ENCODE results near the gene PHEX.

Gene PHEX

GRCh38 chrX:22105231-22105630 is 73.1 kb downstream of the PHEX start:
- no peak for DNase-seq (ENCODE audit: low read depth, low spot score)

GRCh38 chrX:22105971-22106370 is 73.8 kb downstream of the PHEX start:
- no peak for DNase-seq (ENCODE audit: low read depth, low spot score)

GRCh38 chrX:22109442-22109841 is 77.3 kb downstream of the PHEX start:
- no peak for DNase-seq (ENCODE audit: low read depth, low spot score)

GRCh38 chrX:22110729-22111494 is 78.8 kb downstream of the PHEX start:
- DNase-seq (ENCODE audit: low read depth, low spot score), result no peak

- no peak for DNase-seq (ENCODE audit: low read depth, low spot score)
Observed at GRCh38 chrX:22116605-22117546, 84.8 kb downstream of the PHEX start.

DNA sequence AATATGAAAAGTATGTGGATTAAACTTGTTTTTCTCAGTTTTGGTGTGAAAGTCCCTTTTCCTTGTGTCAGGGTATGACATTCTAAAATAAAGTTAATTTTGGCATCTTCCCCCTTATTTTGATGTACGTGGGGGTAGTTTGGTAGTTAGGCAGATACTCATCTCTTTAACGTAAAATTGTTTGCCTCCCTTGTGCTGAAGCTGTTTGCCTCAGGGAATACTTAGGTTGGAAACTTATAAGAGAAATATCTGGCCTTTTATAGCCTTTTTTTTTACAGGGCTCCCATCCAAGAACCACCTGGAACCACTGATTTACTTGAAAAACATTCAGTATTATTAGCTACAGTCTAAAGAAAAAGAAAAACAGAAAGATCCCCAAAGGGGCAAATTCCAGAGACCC is 85.5 kb downstream of the PHEX start:
- DNase-seq (ENCODE audit: low read depth, low spot score), result no peak

DNA sequence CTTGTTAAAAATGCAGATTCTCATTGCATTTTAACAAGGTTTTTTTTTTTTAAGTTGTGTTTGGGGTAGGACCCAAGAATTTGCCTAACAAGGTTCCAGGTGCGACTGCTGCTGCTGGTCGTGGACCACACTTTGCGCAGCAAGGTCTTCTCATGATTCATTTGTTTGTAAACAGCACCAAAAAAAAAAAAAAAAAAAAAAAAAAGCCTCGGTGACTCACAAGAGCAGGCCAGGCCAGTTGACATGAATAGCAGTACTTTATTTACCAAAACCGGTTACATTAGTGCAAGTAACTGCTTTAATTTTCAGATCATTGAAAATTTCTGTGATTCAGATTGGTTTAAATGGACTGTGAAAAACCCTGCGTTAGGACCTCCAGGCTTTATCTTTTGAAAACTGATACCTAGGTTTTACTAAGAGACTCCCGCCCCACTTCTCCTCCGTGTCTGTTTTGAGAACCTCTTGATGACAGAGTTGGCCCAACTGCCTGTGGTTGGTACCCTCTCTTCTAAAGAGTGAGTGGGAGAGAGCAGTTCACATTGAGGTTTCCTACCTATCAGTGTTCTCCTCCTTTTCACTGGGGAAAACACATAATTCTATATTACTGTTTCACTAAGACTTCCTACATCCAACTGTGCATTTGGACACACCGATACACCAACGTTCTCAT is 86.2 kb downstream of the PHEX start:
- no peak for DNase-seq (ENCODE audit: low read depth, low spot score)

DNA sequence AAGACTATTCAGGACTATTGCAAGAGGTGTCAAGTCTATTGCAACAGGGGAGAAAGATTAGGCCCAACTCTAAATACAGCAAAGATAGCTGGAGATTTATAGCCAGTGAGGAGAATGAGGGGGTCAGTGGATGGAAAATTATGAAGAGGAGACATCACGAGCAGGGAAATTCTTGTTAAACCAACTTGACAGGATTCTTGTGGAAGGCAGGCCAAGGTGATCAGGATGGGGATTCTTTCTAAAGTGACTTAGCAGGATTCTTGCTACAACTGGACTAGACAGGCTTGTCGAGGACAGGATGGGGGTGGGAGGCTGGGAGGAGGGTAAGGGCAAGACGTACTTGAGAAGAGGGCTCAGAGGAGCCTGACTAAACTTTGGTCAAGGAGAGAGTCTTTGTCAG is 89.0 kb downstream of the PHEX start:
- DNase-seq (ENCODE audit: low read depth, low spot score), result no peak

- DNase-seq (ENCODE audit: low read depth, low spot score), result no peak
Observed at GRCh38 chrX:22122510-22122909, 90.4 kb downstream of the PHEX start.

- no peak for DNase-seq (ENCODE audit: low read depth, low spot score)
Observed at GRCh38 chrX:22124098-22124497, 92.0 kb downstream of the PHEX start.

GRCh38 chrX:22125481-22125880 is 93.4 kb downstream of the PHEX start:
- no peak for DNase-seq (ENCODE audit: low read depth, low spot score)

- DNase-seq (ENCODE audit: low read depth, low spot score), result no peak
Observed at GRCh38 chrX:22126327-22126726, 94.2 kb downstream of the PHEX start.

DNA sequence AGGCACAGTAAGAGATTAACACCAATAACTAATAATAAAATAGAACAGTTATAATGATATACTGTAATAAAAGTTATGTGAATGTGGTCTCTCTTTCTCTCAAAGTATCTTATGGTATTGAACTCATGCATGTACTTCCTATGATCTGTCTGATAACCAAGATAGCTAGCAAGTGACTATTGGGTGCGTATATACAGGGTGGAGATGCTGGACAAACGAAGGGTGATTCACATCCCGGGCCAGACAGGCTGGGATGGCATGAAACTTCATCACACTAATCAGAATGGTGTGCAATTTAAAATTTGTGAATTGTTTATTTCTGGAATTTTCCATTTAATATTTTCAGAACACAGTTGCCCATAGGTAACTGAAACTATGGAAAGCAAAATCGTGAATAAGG is 96.8 kb downstream of the PHEX start:
- no peak for DNase-seq (ENCODE audit: low read depth, low spot score)

DNA sequence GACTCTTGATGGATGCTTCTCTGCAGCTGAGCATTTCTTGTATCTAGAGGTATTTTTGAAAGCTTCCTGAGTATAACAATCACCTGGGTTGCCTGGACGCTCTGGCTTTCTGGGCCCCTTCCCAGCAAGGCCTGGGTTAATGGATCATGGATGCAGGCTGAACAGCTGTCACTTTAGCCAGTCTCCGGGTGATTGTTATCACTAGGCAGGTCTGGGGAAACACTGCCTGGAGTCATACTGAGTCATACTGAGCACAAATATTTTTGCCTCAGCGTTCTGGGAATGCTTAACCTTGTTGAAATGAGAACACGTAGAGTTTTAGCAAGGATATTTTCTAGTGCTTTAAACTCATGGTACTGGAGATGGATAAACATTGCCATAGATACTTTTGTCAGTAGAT is 102.6 kb downstream of the PHEX start:
- no peak for DNase-seq (ENCODE audit: low read depth, low spot score)

GRCh38 chrX:22135171-22135711 is 103.1 kb downstream of the PHEX start:
- DNase-seq (ENCODE audit: low read depth, low spot score), result no peak

DNA sequence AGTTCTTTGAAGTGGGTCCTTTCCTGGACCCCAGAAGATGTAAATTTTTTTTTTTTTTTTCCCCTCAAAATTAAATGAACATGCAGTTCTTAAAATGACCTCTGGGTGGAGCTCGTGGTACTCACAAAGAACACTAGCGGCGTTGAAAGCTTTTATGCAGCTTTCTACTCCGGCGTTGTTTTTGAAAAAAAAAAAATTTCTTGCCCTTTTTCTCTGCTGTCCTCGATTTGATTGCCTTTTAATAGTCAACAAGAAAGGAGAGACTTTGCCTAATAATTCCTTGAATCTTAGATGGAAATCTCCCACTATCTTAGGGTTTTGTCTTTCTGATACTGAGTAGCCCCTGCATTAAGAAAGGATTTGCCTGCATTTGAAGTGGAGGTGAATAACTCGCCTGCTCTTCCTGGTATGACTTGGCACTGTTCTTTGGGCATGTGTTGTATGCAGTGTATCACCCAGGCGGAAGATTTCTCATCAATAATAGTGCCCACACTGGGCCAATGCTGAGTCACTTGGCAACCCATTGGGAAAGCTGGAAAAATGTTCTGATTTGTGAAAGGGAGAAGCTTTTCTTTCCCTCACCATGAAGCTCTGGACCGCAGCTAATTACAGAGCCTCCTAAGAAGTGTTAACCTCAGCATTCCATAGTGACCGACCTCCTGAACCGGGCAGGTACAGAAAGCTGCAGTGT is 104.0 kb downstream of the PHEX start:
- peak; percentile 1 for DNase-seq (ENCODE audit: low read depth, low spot score)

- no peak for DNase-seq (ENCODE audit: low read depth, low spot score)
Observed at GRCh38 chrX:22136711-22137110, 104.6 kb downstream of the PHEX start.

- no peak for DNase-seq (ENCODE audit: low read depth, low spot score)
Observed at GRCh38 chrX:22139822-22140221, 107.7 kb downstream of the PHEX start.

DNA sequence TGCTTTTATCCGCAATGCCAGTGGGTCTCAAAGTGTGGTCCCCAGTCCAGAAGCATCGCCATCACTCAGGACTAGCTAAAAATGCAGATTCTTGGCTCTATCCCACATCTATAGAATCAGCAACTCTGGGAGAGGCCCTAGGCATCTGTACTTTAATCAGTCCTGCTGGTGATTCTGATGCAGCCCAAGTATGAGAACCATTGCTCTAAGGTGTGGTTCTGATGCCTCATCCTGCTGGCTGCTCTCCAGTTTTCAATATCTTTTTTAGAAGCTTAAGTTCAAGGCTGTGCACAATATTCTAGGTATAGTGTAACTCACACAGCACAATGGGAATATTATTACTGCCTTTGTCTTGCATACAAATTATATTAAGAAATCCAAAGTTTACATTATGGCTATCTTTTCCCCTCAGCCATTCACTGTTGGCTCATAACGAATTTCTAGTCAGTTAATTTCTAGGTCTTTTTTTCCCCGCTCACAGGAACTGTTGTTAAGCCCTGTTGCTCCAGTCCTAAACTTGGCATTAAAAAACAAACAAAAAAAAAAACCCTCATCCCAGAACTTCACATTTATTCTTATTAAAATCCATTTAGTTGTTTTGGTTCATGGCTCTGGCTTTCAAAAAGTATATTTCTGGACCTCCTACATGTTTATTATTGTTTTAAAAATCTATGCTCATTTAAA is 109.1 kb downstream of the PHEX start:
- DNase-seq (ENCODE audit: low read depth, low spot score), result no peak

DNA sequence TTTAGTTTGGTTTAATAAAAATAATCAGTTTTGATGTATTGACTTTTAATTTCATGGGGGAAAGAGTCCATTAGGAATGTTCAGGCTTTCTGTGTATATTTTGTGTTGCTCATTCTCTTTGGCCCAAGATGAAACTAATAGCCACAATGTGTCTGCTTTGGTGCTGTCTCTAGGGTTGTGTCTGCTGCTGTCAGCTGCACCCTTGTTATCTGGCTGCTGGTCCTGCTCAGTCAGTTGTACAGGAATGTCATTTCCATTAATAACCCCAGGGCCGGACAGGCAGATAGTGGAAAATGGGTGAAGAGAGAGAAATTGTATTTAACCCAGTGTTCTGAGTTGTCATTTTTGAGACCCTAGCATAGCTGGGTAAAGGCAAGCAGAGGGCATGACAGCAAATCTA is 115.1 kb downstream of the PHEX start:
- DNase-seq (ENCODE audit: low read depth, low spot score), result no peak

DNA sequence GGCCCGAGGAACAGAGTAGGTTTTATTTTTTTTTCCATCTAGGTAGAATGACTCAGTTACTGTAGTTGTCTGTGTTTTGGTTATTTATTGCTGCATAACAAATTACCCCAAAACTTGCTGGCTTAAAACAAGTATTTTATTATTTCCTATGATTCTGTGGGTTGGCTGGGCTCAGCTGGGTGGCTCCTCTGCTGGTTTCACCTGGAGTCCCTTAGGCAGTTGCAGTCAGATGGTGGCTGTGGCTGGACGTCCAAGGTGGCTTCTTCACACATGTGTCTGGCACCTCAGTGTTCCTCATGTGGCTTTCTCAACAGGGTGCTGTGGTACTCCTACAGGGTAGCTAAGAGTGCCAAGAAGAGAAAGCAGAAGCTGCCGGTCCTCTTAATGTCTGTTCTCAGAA is 115.8 kb downstream of the PHEX start:
- no peak for DNase-seq (ENCODE audit: low read depth, low spot score)
